OCI-M1 (cell line): ENCODE results near the gene SGMS1.
"Not testable (repeated sequence)": the region's sequence is repeated elsewhere in the genome, so short reads cannot be mapped to it uniquely, and the experiment has no call there.

Source experiments
- DNase-seq: peaks from one replicate; lab custom pipeline; 2025; lab: John Stamatoyannopoulos, UW

The SGMS1 gene

DNA sequence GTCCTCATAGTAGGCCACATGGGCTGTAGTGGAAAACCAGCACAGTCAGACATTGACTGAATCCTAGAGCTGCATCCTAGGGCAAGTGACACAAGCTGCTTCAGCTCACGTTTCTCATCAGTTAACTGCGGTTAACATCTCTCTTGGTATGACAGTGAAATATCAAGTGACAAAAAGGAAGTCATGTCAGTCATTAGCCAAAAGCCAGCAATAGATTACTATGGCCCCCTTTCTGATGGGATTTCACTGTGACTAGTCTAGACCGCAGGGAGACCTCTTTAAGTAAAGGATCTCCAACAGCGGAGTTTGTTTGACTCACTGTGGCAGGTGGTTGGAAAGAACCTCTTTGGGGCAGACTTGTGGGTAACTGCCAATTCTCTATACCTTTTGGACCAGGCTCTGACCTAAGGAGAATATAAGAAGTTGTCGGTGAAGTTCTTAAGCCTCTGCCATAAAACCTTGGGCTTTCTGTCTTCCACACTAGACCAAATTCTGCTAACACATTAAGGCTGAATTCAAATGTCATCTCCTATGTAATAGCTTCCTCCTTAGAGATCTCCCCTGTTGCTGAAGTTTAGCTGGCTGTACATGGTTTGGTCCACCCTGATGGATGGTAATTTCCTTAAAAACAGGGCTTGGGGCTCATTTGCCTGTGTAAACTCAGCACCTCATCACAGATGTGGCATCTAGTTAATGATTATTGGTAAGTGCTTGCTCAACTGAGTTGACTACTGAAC, 115.3 kb downstream of the SGMS1 start:
- DNase-seq, result no peak

DNA sequence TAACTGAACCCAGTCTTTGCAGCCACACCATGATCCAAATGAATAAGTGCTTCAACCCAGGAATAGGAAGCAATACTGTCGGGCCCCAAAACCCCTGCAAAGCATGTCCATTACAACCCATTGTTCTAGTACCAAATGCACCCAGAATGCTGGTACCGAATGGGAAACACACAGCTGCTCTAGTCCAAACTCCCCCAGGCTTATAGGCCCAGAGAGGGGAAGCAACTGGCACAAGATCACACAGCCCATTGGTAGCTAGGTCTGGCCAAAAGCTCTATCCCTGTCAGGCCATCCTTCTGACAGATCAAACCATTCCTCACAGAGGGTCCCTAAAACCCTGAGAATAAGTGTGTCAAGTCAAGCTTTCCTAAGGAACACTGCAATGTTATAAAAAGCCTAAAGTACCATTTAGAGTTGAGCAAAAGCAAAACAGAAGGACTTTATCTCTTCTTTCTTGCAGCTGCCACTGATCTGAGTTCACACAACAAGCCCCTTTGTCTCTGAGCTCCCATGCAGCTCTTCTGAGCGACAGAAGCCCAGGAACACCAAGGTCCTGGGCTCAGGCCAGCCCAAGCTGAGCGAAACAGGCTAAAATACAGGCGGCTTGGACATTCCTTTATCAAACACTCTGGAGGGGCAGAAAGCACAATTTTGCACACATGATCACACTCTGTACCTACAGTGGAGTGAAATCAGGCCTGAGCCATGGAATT, 116.7 kb downstream of the SGMS1 start:
- DNase-seq, result no peak

DNA sequence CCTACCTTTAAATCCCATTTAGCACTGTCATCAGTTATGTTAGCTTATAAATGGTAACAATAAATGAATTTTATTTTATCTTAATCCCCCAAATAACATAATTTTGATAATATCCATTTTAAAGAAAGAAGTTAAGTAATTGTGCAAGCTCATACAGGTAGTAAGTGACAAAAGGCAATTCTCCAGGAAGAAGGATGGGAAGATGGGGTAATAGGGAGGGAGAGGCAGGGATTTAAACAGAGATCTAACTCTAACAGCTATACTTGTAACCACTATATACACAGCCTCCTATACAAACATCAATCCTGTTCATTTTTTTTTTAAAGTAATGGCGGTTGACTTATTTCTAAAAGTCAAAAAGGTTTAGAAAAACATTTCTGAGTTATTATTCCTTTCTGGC, 119.4 kb downstream of the SGMS1 start:
- no peak for DNase-seq

DNA sequence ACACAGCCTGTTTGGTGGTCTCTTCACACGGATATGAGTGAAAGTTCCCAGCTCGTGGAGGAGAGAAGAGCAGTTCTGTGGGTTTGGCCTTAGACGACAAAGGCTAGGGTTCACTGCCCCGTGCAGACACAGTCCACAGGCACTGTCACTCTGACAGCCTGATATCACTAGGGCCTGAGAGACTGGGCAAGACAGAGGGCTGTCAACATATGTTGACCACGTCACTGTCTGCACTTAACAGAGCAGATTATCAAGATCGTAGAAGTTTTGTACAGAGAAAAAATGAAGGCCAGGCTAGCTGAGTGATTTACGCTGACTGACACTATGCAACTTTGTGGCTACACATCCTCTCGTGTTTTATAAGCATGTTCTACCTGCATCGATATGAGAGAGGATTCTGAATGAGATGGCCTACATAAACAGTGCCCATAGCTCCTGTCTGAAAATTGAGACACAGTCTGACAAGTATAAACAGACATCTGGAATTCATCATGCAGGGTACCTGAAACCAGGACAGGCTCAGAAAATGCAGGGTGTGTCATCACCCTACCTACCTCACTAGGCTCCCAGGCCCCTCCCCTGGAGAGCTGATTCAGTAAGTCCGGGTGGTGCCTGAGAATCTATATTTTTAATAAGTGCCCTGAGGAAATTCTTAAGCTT, 120.0 kb downstream of the SGMS1 start:
- DNase-seq, result no peak

DNA sequence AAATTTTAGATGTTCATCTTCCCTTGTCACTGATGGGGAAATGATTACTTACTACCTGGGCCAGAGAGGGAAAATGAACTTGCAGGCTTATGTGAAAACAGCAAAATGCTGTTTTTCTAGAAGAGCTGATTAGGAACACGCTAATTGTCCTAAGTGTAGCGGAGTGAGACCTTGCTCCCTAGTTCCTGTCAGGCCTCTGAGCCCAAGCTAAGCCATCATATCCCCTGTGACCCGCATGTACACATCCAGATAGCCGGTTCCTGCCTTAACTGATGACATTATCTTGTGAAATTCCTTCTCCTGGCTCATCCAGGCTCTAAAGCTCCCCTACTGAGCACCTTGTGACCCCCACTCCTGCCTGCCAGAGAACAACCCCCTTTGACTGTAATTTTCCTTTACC, 120.6 kb downstream of the SGMS1 start:
- not testable (repeated sequence) for DNase-seq

DNA sequence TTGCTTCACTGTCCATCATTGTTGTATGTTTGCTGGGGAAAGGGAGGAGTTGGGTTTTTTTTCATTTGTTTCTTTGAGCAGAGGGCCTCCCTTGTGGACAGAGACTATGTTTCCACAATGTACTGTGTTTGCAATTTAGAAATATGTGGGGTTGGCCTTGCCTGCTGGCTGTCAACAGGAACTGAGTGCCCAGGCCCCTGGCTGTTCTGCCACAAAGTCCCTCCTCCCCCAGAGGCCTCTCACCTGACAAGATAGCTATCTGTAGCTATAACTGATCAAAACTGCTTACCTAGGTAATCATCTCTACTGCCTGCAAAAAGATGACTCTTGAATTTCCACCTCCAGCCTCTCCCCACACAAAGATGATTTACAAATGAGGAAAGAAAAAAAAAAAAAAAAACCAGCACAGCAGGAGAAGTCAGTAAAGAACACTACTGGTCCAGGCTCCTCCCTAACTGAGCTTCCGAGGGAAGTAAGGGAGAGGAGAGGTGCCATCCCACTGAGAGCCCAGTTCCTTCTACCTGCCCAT, 121.8 kb downstream of the SGMS1 start:
- peak; percentile 39 for DNase-seq

DNA sequence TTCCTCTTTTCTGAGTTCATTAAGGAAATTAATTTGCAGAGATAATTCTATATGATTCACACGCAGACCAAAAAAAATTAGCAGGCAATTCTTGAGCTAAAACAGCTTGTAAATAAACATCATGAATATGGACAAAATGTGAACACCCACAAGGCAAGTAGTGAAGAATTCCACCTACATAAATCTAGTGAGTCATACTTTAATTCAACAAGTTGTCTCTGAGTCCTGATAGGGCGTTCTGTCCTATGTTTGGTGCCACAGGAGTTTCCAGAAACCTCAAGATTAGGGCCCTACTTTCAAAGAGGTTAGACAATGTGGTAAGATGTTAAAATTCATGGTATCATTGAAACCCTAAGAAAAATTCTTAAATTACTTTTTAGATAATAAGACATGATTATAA, 122.3 kb downstream of the SGMS1 start:
- no peak for DNase-seq

DNA sequence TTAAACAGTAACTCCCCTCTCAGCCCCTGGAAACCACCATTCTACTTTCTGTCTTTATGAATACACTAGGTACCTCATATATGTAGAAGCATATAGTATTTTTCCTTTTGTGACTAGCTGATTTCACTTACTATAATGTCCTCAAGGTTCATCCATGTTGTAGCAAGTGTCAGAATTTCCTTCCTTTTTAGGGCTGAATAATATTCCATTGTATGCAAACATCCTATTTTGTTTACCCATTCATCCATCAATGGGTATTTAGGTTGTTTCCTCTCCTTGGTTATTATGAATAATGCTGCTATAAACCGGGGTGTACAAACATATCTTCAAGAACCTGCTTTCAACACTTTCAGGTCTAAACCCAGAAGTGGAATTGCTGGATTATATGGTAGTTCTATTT, 125.3 kb downstream of the SGMS1 start:
- no peak for DNase-seq

DNA sequence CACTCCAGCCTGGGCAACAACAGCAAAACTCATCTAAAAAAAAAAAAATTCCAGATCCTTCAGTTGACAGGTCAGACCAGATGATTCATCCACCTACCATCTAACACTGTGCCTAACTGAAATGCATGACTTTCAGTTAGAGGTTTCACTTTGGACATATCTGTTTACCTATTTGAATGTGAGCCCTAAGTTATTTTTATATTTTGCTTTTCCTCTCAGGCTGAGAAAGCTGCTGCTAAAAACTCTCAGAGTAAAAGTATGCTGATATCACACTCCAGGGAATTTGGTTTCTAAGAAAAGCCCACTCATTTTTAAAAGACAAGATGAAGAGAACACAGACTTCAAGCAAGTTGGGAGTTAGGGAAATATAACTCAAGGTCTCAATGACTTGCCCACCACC, 126.0 kb downstream of the SGMS1 start:
- DNase-seq, result peak; percentile 30

DNA sequence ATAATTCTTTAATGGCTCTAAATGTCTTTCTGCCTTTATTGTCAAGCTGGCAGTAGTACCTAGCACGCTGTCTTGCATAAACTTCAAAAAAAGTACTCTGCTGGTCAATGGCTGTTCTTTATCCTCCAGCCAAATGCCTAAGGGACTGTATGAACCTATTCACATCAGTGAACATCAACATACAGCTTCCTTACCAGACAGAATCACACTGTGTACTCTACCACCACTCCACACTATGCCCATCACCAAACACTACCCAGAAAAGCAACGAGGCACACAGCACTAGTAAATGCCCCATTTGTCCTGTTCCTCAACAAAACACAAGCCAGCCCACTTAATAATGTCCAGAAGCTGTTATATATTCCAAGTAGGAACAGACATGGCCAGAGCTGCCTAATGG, 127.5 kb downstream of the SGMS1 start:
- no peak for DNase-seq

DNA sequence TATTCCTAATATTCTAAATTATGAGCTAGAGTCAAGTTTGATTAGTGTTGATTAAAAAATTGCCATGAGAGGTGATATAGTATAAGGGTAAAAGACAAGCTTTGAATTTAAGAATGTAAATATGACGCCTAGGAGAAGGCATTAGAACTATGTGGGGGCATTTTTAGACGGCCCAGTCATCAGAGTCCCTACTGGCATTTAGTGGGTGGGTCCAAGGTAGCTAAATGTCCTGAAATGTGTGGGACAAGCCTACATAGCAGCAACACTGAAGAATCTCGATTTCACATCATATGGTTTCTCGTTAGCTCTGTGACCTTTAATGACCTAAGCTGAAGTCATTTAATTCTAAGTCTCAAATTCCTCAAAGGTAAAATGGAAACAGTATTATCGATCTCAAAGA, 133.5 kb downstream of the SGMS1 start:
- DNase-seq, result no peak

DNA sequence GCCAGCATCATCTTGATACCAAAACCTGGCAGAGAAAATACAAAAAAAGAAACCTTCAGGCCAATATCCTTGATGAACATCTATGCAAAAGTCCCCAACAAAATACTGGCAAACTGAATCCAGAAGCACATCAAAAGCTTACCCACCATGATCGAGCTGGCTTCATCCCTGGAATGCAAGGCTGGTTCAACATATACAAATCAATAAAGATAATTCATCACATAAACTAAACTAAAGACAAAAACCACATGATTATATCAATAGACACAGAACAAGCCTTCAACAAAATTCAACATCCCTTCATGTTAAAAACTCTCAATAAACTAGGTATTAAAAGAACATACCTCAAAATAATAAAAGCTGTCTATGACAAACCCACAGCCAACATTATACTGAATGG, 139.2 kb downstream of the SGMS1 start:
- not testable (repeated sequence) for DNase-seq

DNA sequence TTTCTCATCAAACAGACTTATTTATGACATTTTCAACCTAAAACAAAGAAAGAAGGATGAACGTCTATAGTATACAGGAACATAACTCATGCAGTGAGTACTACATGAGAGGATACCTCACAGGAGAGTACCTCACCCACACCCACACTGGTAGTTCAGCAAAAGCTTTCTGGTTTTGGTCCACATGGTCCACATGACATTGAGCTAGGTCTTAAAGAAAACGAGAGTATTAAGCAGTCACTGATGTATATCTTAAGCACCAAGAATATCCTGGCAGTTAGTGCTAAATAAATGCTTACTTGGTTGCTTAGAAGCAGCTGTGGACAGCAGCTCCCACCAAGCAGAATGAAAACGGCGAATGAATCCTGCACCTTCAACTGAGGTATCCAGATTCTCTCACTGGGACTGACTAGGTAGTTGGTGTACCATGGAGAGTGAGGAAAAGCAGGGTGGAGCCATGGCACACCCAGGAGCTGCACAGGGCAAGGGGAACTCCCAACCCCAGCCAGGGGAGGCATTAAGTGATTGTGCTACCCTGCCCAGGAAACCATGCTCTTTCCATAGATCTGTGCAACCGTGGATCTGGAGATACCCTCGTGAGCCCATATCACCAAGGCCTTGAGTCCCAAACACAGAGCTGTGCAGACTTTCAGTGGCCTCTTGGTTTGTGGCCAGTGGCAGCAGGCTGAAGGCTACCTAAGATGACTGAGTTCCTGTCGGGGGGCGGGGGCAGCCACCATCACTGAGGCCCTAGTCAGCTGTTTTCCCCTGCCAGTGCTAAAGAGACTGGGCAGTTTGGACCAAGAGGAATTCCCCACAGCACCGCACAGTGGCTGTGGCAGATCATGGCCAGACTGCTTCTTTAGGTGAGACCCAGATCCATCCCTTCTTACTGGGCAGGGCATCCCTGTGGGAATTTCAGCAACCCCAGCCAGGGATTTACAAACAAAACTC, 143.4 kb downstream of the SGMS1 start:
- no peak for DNase-seq

DNA sequence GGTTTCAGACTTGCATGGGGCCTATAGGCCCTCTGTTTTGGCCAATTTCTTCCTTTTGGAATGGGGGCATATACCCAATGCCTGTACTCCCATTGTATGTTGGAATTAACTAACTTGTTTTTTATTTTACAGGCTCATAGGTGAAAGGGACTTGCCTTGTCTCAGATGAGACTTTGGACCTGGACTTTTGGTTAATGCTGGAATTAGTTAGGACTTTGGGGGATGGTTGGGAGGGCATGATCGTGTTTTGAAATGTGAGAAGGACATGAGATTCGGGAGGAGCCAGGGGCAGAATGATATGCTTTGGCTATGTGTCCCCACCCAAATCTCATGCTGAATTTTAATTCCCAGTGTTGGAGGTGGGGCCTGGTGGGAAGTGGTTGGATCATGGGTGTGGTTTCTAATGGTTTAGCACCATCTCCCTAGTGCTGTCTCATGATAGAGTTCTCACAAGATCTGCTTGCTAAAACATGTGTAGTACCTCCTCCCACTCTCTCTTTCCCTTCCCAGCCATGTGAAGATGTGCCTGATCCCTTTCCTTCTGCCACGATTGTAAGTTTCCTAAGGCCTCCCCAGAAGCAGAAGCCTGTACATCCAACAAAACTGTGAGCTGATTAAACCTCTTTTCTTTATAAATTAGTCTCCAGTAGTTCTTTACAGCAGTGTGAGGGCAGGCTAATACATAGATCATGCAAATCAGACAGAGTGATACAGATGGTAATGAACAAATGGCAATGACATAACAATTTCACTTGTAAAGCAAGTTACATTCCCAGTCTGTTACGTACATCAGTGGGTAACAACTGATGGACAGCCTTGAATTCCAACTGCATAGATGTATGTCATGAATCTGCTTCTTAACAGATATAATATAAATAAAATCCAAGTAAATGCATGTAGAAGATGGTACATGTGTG, 146.2 kb downstream of the SGMS1 start:
- no peak for DNase-seq

DNA sequence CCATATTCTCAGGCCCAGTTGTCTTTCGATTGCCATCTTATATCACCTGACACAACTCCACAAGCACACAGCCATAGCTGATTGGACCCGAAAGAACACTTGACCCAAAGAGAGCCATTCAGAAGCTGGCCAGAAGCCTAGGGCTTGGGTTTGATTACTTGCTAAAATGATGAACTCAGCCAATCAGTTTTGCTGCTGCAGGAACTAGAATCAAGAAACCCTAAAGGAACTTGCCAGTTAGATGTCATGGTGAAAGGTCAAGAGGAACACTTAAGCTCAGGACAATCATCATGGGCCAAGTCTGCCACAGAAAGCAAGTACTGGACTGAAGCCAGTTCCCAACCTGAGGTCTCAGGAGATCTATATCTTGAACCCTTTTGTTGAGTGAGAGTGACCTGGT, 150.0 kb downstream of the SGMS1 start:
- DNase-seq, result peak; percentile 28

DNA sequence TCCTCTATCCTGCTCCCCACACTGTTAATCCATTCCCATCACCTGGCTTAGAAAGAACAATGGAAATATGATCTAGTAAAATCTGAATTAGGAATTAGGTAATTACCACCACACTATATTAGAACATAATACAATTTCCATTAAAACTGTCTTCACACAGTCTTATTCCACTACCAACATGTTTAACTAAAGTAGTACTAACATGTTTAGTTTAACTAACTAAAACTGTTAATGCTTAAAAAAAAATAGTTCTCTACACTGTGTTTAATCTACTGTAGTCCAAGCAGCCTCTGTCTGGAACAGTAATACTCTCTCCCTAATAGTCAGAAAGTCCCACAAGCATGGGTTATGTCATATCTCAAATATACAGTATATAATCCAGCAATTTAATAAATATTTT, 150.8 kb downstream of the SGMS1 start:
- DNase-seq, result no peak

DNA sequence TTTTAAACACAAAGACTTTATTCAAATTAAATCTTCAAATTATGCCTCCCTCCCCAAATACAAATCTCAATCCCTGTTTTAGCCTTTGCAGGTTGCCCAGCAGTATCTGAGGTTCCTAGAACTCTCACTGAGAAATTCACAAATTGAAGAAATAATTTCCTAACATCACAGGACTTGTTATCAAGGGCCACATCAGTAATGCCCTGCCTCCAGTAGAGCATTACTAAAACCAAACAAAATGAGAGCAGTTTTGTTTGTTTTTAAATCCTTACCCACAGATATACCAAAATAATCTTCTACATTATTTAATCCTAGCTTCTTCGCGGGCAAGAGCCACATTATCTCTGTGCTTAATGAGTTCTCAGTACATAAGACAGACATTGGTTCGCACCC, 152.2 kb downstream of the SGMS1 start:
- DNase-seq, result no peak

DNA sequence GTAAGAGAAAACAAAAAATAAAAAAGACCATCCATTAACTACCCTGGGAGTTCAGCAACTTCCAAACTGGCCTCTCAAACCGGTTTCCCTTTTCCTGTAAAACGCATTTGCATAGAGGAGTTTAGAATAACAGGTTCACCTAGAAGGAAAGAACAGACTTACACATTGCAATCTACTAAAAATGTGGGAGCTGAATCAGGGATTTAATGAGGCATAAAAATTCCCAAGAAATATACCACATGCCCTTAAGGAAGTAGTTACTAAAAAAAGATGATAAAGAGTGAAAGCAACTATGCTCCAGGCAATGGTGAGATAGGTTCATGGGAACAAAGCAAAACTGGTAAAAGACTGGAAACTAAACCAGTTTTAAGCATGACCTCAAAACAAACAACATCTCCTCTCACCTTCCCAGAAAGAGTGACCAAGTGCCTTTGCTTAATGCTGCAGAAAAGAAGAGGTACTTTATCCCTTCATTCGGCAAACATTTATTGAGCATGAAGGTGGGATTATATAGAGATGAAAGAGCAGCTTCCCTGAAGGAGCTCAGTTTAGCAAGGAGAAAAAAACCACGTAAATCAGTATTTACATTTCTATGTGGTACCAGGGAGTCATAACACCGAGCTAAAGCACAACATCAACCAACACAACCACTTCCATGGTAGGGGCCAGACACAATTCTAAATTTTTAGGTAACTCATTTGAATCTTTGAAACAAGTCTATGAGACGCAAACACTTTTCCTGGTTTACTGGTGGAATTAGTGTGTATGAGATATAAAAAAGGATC, 152.8 kb downstream of the SGMS1 start:
- peak; percentile 40 for DNase-seq

DNA sequence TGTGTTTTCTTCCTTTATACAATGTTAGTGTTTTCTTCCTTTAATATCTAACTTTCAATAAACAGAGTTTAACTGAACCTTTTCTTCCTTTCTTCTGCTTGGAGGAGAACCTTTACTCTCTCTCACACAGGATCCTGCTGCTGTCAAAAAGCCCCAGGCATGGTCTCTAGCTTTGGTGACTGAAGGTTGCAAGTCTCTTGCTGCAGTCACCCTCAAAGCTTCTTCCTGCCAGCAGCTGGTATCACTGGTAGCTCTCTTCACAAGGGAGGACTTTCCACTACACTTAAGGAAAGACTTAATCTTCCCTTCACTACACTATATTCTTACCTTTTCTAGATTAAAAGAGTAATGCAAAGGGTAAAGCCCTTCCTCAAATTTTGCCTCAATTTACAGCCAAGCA, 153.4 kb downstream of the SGMS1 start:
- DNase-seq, result peak; percentile 42

DNA sequence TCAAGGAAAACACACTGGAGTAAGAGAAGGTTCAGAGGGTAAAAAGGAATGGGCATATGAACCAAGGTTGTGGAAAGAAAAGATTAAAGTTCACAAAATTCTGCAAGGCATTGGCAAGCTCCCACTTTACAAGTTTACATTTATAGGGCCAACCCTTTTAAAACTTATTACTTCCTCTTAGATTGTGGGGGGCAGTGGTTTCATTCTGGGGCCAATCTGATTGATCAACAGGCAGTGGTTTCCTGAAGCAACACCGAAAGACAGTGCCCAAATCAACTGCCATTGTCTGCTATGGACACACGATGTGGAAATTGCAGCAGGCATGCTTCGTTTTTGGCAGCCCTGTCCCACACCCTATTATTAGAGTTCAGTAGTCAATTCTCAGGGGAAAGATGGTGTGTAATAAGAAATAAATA, 154.0 kb downstream of the SGMS1 start:
- peak; percentile 53 for DNase-seq
